B cell (primary cell): ENCODE data around the gene HLA-A. TPM values are rescaled to one million over a fixed set of nuclear protein-coding genes. Genes with fewer than 3 reads are reported as not detected.

Source experiments
- ATAC-seq: fragments of 200-7000 bp; cut with Tn5 transposase; one replicate; pipeline ENCODE4 v1.10.0; 2021; ENCODE audit warnings: low read depth, mild to moderate bottlenecking, moderate number of reproducible peaks, moderate library complexity
- CTCF ChIA-PET: fragments of 350-600 bp; sonication (Branson Sonifier 250); formaldehyde crosslinking; loops from one replicate; lab custom pipeline; 2021; ENCODE audit warnings: antibody characterized with exemption, inconsistent platforms; lab: Charles Lee
- POLR2A ChIA-PET: fragments of 350-600 bp; sonication (Branson Sonifier 250); formaldehyde crosslinking; loops from one replicate; lab custom pipeline; 2021; ENCODE audit warnings: antibody characterized with exemption; lab: Charles Lee
- DNase-seq: peaks from one replicate; pipeline ENCODE4 v3.0.0; 2013
- H2AFZ ChIP-seq: 2 replicates; pipeline ENCODE4 v1.6.1; 2012; ENCODE audit warnings: mild to moderate bottlenecking, low read depth, low read length; ENCODE audit not compliant: insufficient read depth, poor library complexity, severe bottlenecking
- H3K27ac ChIP-seq, 2 donors: 1 replicate in 1 of 2; 2 replicates in 1 of 2; pipeline ENCODE4 v1.5.1; 2012 to 2013; ENCODE audit warnings: low read length in 2 of 2, mild to moderate bottlenecking in 2 of 2, moderate library complexity in 1 of 2
- H3K27me3 ChIP-seq, 4 experiments: fragments of 200-600 bp in 1 of 4; sonication (generic) in 1 of 4; replicated peaks in 1 of 4; 1 replicate in 2 of 4; 2 replicates in 2 of 4; pipeline versions ENCODE4 v1.6.1 to v1.7.0; 2013 to 2016; ENCODE audit warnings: low read length in 3 of 4, mild to moderate bottlenecking in 2 of 4, mixed read lengths in 1 of 4, moderate library complexity in 1 of 4; ENCODE audit not compliant: insufficient read depth in 4 of 4, control insufficient read depth in 3 of 4; ENCODE audit errors: control extremely low read depth in 1 of 4
- H3K36me3 ChIP-seq, 2 experiments: replicated peaks in 1 of 2; 1 replicate in 1 of 2; 2 replicates in 1 of 2; pipeline versions ENCODE4 v1.6.1 to v1.7.1; 2013; ENCODE audit warnings: low read length in 1 of 2; ENCODE audit not compliant: insufficient read depth in 2 of 2, control insufficient read depth in 1 of 2; ENCODE audit errors: control extremely low read depth in 1 of 2, extremely low read depth in 1 of 2
- H3K4me1 ChIP-seq, 2 donors: fragments of 200-600 bp in 1 of 2; sonication (generic) in 1 of 2; 1 replicate in 1 of 2; 2 replicates in 1 of 2; pipeline versions ENCODE4 v1.5.1 to v1.6.1; 2013 to 2017; ENCODE audit warnings: low read length in 2 of 2; ENCODE audit not compliant: control insufficient read depth in 2 of 2, insufficient read depth in 2 of 2
- H3K4me2 ChIP-seq: replicated peaks from 2 replicates; pipeline ENCODE3; 2012; ENCODE audit warnings: mild to moderate bottlenecking, low read depth, low read length; ENCODE audit not compliant: poor library complexity, severe bottlenecking
- H3K4me3 ChIP-seq, 5 experiments: fragments of 200-600 bp in 1 of 5; sonication (generic) in 1 of 5; 1 replicate in 3 of 5; 2 replicates in 2 of 5; pipeline versions ENCODE4 v1.5.1 to v1.7.0; 2011 to 2016; ENCODE audit warnings: low read length in 4 of 5, mild to moderate bottlenecking in 4 of 5, low read depth in 2 of 5, control low read depth in 1 of 5, moderate library complexity in 1 of 5; ENCODE audit not compliant: insufficient read depth in 1 of 5; ENCODE audit errors: control extremely low read depth in 1 of 5, extremely low read depth in 1 of 5
- H3K79me2 ChIP-seq: fragments of 200-600 bp; sonication (generic); one replicate; pipeline ENCODE4 v1.6.0; 2016; ENCODE audit warnings: low read length; ENCODE audit not compliant: control insufficient read depth, insufficient read depth
- H3K9ac ChIP-seq: fragments of 200-600 bp; sonication (generic); 2 replicates; pipeline ENCODE4 v1.6.1; 2017; ENCODE audit warnings: mild to moderate bottlenecking, low read length, moderate library complexity
- H3K9me3 ChIP-seq, 3 donors: one replicate each; pipeline versions ENCODE4 v1.6.1 to v1.7.1; 2013; ENCODE audit warnings: low read length in 2 of 3; ENCODE audit not compliant: control insufficient read depth in 2 of 3, insufficient read depth in 1 of 3; ENCODE audit errors: control extremely low read depth in 1 of 3
- H4K20me1 ChIP-seq: 2 replicates; pipeline ENCODE4 v1.6.0; 2012; ENCODE audit warnings: mild to moderate bottlenecking, low read length; ENCODE audit not compliant: insufficient read depth, control insufficient read depth, poor library complexity, severe bottlenecking
- H3K27ac Mint-ChIP-seq: one replicate; pipeline ENCODE4 v1.8.0; 2021; ENCODE audit warnings: mixed read lengths
- H3K27me3 Mint-ChIP-seq: one replicate; pipeline ENCODE4 v1.8.0; 2021; ENCODE audit warnings: mixed read lengths
- H3K4me1 Mint-ChIP-seq: one replicate; pipeline ENCODE4 v1.8.0; 2021; ENCODE audit warnings: mixed read lengths
- H3K4me3 Mint-ChIP-seq: one replicate; pipeline ENCODE4 v1.8.0; 2021; ENCODE audit warnings: mixed read lengths
- H3K9me3 Mint-ChIP-seq: one replicate; pipeline ENCODE4 v1.8.0; 2022; ENCODE audit warnings: mixed read lengths; ENCODE audit not compliant: insufficient read depth
- CTCF ChIP-seq: fragments of 200-600 bp; IDR thresholded peaks from one replicate; pipeline ENCODE4 v1.8.0; 2022; ENCODE audit warnings: antibody characterized with exemption, mild to moderate bottlenecking
- EZH2 ChIP-seq: IDR thresholded peaks from 2 replicates; pipeline ENCODE4 v1.6.1; 2012; ENCODE audit warnings: borderline replicate concordance, low read depth, mild to moderate bottlenecking, moderate library complexity, low read length; ENCODE audit not compliant: insufficient read depth, poor library complexity, severe bottlenecking
- WGBS: methylation state at CpG from one replicate; pipeline ENCODE4 v1.1.5; 2013; ENCODE audit warnings: missing lambda C conversion rate; ENCODE audit not compliant: insufficient coverage; 5-methylcytosine and 5-hydroxymethylcytosine counted together
- intact Hi-C: fragments of 100-400 bp; cut with micrococcal nuclease; formaldehyde crosslinking; loops from one replicate; pipeline ENCODE4 v1.10.0; 2022
- polyA plus RNA-seq: library from polyadenylated mRNA; depleted of rRNA; stranded (reverse); fragments of >200 nt; gene quantifications from 2 replicates; pipeline ENCODE4 v1.2.3, GENCODE V29; 2012
- total RNA-seq, 2 donors: library from RNA; stranded (reverse); fragments of 120-200 nt in 1 of 2; gene quantifications; 1 replicate in 1 of 2; 2 replicates in 1 of 2; pipeline versions ENCODE4 v1.2.3 to v1.2.4, GENCODE V29; 2013 to 2022

Gene HLA-A
- total and polyA plus RNA-seq, 2 donors (not counting 1 experiment from before 2014, with no cell fraction given): 1,607 to 2,454 TPM

GRCh38 chr6:29984232-29984631 lies 41.9 kb downstream of the HLA-A start:
- ChIA-PET POLR2A (no interaction called here), CTCF (no interaction called here)
- Histone ChIP-seq H3K9ac (no peak overlapping the region), H4K20me1 (no peaks in the 10 kb centered on the region), H3K36me3 (no peaks in the 10 kb centered on the region), H3K4me1 (no peaks in the 10 kb centered on the region), H3K9me3 (no peaks in the 10 kb centered on the region), H3K4me2 (no peak overlapping the region), H3K27ac (no peak overlapping the region), H3K27me3 (peaks cover 0 to 7% (median 0%) of the 10 kb centered on the region in 4 experiments), H3K79me2 (no peaks in the 10 kb centered on the region), H3K4me3 (no peak overlapping the region), H2AFZ (no peak overlapping the region)
- Mint-ChIP-seq H3K4me1 (no peaks in the 10 kb centered on the region), H3K4me3 (no peak overlapping the region), H3K27me3 (peaks cover 11% of the 10 kb centered on the region), H3K9me3 (no peaks in the 10 kb centered on the region), H3K27ac (no peak overlapping the region)
- no CpG with 5 or more reads among the region's 3 CpGs for WGBS
- intact Hi-C loops: no loop called here
- DNase-seq (no peak), ATAC-seq (no peak)
- TF ChIP-seq CTCF (no peak), EZH2 (no peak)

- Histone ChIP-seq H2AFZ (no peak overlapping the region), H3K4me2 (no peak overlapping the region), H3K4me1 (no peaks in the 10 kb centered on the region), H3K27ac (no peak overlapping the region), H4K20me1 (no peaks in the 10 kb centered on the region), H3K4me3 (no peak overlapping the region), H3K9ac (no peak overlapping the region), H3K27me3 (peaks cover 0 to 7% (median 2%) of the 10 kb centered on the region in 4 experiments), H3K79me2 (no peaks in the 10 kb centered on the region), H3K9me3 (no peaks in the 10 kb centered on the region), H3K36me3 (no peaks in the 10 kb centered on the region)
- no peak for DNase-seq
- H3K27me3 Mint-ChIP-seq: peaks cover 11% of the 10 kb centered on the region
- TF ChIP-seq EZH2 (no peak), CTCF (no peak)
- intact Hi-C loops: no loop called here
- no peak for ATAC-seq
- H3K4me3 Mint-ChIP-seq: no peak overlapping the region
- ChIA-PET CTCF (no interaction called here), POLR2A (no interaction called here)
- WGBS: no CpG with 5 or more reads among the region's 2 CpGs
- H3K4me1 Mint-ChIP-seq: no peaks in the 10 kb centered on the region
- H3K27ac Mint-ChIP-seq: no peak overlapping the region
- H3K9me3 Mint-ChIP-seq: no peaks in the 10 kb centered on the region
These were observed 42.7 kb downstream of the HLA-A start for GRCh38 chr6:29984992-29985391.
